ENCODE results near the gene SLIT1.

GRCh38 chr10:97124211-97124610 is 61.5 kb downstream of the SLIT1 start:
- no peak for TF ChIP-seq CTCF (conservative IDR thresholded peaks at IDR 0.05; ENCODE audit: low read length)
- no peak for TF ChIP-seq EZH2phosphoT487 (IDR thresholded peaks at IDR 0.05; ENCODE audit: borderline replicate concordance, low read depth, low read length)
